ENCODE measurements around the gene TNFRSF9. TPM values are rescaled to one million over a fixed set of nuclear protein-coding genes. Genes with fewer than 3 reads are reported as not detected.
"Not testable (repeated sequence)": the region's sequence is repeated elsewhere in the genome, so short reads cannot be mapped to it uniquely, and the experiment has no call there.

The TNFRSF9 gene
- total RNA-seq, 1 donor from 2014 or later = 2.0 TPM

GRCh38 chr1:7931446-7931812 is 9.2 kb downstream of the TNFRSF9 start:
- Mint-ChIP-seq H3K4me1 (no peaks in the 10 kb centered on the region), H3K9me3 (no peaks in the 10 kb centered on the region), H3K4me3 (no peak overlapping the region), H3K36me3 (no peaks in the 10 kb centered on the region), H3K27me3 (ENCODE audit: low read depth) (peaks cover 27% of the 10 kb centered on the region), H3K27ac (no peak overlapping the region)
- TF ChIP-seq CTCF (IDR thresholded peaks at IDR 0.05; ENCODE audit: unreplicated experiment) = no peak
- DNase-seq (ENCODE audit: low spot score in 2 of 2, unreplicated experiment in 2 of 2) = no peak

DNA sequence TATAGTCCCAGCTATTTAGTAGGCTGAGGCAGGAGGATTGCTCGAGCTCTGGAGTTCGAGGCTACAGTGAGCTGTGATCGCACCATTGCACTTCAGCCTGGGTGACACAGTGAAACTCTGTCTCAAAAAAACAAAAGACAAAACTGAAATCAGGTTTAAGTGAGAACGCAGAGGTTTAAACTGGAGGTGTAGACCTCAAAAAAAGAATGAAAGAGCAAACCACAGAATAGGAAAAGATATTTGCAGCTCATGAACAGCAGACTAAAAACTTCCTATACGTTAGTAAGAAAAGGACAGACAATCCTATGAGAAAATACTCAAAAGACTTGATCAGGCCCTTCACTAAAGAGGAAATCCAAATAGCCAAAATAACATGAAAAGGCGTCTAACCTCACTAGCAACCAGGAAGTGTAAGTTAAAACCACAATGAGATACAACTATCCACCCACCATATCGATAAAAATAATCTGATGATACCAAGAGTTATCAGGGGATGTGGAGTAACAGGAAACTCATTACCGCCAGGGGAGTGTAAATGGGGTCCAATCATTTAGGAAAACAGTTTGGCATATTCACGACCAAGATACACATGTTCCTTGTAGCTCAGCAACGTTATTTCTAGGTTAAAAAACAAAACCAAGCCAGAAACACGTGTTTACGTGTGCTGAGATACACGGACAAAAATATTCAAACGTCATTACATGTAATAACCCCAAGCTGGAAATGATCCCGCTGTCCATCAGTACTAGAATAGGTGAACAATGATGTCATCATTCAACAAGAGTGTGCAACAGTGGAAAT is 9.8 kb downstream of the TNFRSF9 start:
- Mint-ChIP-seq H3K4me3 (no peak overlapping the region), H3K27ac (no peak overlapping the region), H3K27me3 (ENCODE audit: low read depth) (peaks cover 29% of the 10 kb centered on the region), H3K4me1 (no peaks in the 10 kb centered on the region), H3K9me3 (no peaks in the 10 kb centered on the region), H3K36me3 (no peaks in the 10 kb centered on the region)
- no peak for TF ChIP-seq CTCF (IDR thresholded peaks at IDR 0.05; ENCODE audit: unreplicated experiment)
- DNase-seq (ENCODE audit: low spot score in 2 of 2, unreplicated experiment in 2 of 2) = no peak

- H3K9me3 Mint-ChIP-seq = no peaks in the 10 kb centered on the region
- H3K36me3 Mint-ChIP-seq = no peaks in the 10 kb centered on the region
- no peak for DNase-seq (ENCODE audit: low spot score in 2 of 2, unreplicated experiment in 2 of 2)
- H3K27ac Mint-ChIP-seq = no peak overlapping the region
- no peak overlapping the region for H3K4me3 Mint-ChIP-seq
- H3K4me1 Mint-ChIP-seq = no peaks in the 10 kb centered on the region
- H3K27me3 Mint-ChIP-seq (ENCODE audit: low read depth) = peaks cover 20% of the 10 kb centered on the region
- TF ChIP-seq CTCF (IDR thresholded peaks at IDR 0.05; ENCODE audit: unreplicated experiment) = no peak
These were observed 11.0 kb downstream of the TNFRSF9 start for GRCh38 chr1:7929637-7930036.

DNA sequence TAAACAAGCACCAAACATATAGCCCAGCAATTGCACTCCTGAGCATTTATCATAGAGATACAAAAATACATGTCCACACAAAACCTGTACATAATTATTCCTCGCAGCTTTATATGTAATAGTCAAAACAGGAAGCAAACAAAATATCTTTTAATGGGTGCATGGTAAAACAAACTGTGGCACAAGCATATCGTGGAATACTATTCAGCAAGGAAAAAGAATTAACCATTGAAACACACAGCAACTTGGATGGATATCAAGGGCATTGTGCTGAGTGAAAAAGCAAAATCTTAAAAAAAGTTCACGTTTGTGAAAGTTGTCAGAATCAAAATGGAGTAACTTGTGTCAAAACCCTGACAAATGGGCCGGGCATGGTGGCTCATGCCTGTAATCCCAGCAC is 12.4 kb downstream of the TNFRSF9 start:
- Mint-ChIP-seq H3K9me3 (no peaks in the 10 kb centered on the region), H3K27me3 (ENCODE audit: low read depth) (peaks cover 19% of the 10 kb centered on the region), H3K4me3 (no peak overlapping the region), H3K36me3 (no peaks in the 10 kb centered on the region), H3K4me1 (no peaks in the 10 kb centered on the region), H3K27ac (no peak overlapping the region)
- DNase-seq (ENCODE audit: low spot score in 2 of 2, unreplicated experiment in 2 of 2) = no peak
- no peak for TF ChIP-seq CTCF (IDR thresholded peaks at IDR 0.05; ENCODE audit: unreplicated experiment)

DNA sequence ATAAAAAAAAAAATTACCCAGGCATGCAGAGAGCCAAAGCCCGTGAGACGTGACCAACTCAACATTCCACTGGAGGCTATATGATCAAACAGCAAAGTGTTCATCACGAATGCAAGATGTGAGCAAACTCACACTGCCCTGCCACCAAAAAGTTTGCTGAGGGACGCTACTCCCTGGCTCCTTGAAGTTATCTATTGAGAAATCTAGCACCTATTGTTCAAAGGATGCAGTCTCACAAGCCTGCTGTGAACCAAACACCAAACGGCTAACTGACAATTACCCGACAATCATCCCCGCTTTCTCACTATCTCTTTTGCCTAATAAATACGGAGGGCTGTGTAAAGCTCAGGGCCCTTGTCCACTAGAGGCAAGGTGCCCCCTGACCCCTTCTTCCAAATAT is 13.6 kb downstream of the TNFRSF9 start:
- H3K27me3 Mint-ChIP-seq (ENCODE audit: low read depth) = peaks cover 19% of the 10 kb centered on the region
- not testable (repeated sequence) for H3K9me3 Mint-ChIP-seq; DNase-seq (ENCODE audit: low spot score in 2 of 2, unreplicated experiment in 2 of 2); H3K4me3 Mint-ChIP-seq; H3K4me1 Mint-ChIP-seq; H3K27ac Mint-ChIP-seq; H3K36me3 Mint-ChIP-seq

DNA sequence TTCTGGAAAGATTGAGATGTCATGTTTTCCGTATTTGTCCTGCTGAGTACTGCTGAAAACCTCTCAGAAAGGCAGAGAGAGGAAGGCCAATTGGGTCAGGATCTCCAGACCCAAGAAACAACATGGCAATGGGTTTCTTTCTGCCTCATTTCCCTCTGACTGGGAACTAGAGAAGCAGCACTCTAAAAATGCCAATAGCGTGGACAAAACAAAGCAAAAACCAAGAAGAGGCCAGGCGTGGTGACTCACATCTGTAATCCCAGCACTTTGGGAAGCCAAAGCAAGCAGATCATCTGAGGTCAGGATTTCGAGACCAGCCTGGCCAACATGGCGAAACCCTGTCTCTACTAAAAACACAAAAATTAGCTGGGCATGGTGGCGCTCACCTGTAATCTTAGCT is 18.3 kb downstream of the TNFRSF9 start:
- DNase-seq (ENCODE audit: low spot score in 2 of 2, unreplicated experiment in 2 of 2) = no peak
- no peak for TF ChIP-seq CTCF (IDR thresholded peaks at IDR 0.05; ENCODE audit: unreplicated experiment)
- H3K36me3 Mint-ChIP-seq = no peaks in the 10 kb centered on the region
- no peak overlapping the region for H3K27ac Mint-ChIP-seq
- no peak overlapping the region for H3K4me3 Mint-ChIP-seq
- peaks cover 9% of the 10 kb centered on the region for H3K27me3 Mint-ChIP-seq (ENCODE audit: low read depth)
- H3K4me1 Mint-ChIP-seq = no peaks in the 10 kb centered on the region
- H3K9me3 Mint-ChIP-seq = no peaks in the 10 kb centered on the region

Data from mesothelial cell of epicardium (in vitro differentiated cells).